Nephron progenitor cell (in vitro differentiated cells): Measurements from ENCODE around the gene KCNT1.

Experiments
- DNase-seq: peaks from one replicate; pipeline ENCODE4 v3.0.0; 2021
- H3K27ac Mint-ChIP-seq: 2 replicates; pipeline ENCODE4 v1.8.0; 2021; ENCODE audit warnings: mild to moderate bottlenecking, moderate library complexity, mixed read lengths
- H3K27me3 Mint-ChIP-seq: 2 replicates; pipeline ENCODE4 v1.8.0; 2021; ENCODE audit warnings: mild to moderate bottlenecking, low read depth, mixed read lengths; ENCODE audit not compliant: poor library complexity
- H3K36me3 Mint-ChIP-seq: 2 replicates; pipeline ENCODE4 v1.8.0; 2021; ENCODE audit warnings: low read depth, mixed read lengths
- H3K4me1 Mint-ChIP-seq: 2 replicates; pipeline ENCODE4 v1.8.0; 2021; ENCODE audit warnings: mixed read lengths
- H3K4me3 Mint-ChIP-seq: 2 replicates; pipeline ENCODE4 v1.8.0; 2021; ENCODE audit warnings: mild to moderate bottlenecking, moderate library complexity, mixed read lengths
- H3K9me3 Mint-ChIP-seq: 2 replicates; pipeline ENCODE4 v1.8.0; 2021; ENCODE audit warnings: mild to moderate bottlenecking, moderate library complexity, mixed read lengths
- TF ChIP-seq, protein P1 (sequence below): fragments of 200-600 bp; sonication (generic); IDR thresholded peaks from 2 replicates; pipeline ENCODE4 v1.5.0; 2021; ENCODE audit warnings: antibody characterized with exemption

The KCNT1 gene

GRCh38 chr9:135716045-135716444 lies 14.1 kb downstream of the KCNT1 start:
- Mint-ChIP-seq H3K36me3 (no peaks in the 10 kb centered on the region), H3K27me3 (peaks cover 77% of the 10 kb centered on the region), H3K4me1 (no peaks in the 10 kb centered on the region), H3K9me3 (no peaks in the 10 kb centered on the region), H3K4me3 (no peak overlapping the region), H3K27ac (no peak overlapping the region)
- TF ChIP-seq, protein P1, sequence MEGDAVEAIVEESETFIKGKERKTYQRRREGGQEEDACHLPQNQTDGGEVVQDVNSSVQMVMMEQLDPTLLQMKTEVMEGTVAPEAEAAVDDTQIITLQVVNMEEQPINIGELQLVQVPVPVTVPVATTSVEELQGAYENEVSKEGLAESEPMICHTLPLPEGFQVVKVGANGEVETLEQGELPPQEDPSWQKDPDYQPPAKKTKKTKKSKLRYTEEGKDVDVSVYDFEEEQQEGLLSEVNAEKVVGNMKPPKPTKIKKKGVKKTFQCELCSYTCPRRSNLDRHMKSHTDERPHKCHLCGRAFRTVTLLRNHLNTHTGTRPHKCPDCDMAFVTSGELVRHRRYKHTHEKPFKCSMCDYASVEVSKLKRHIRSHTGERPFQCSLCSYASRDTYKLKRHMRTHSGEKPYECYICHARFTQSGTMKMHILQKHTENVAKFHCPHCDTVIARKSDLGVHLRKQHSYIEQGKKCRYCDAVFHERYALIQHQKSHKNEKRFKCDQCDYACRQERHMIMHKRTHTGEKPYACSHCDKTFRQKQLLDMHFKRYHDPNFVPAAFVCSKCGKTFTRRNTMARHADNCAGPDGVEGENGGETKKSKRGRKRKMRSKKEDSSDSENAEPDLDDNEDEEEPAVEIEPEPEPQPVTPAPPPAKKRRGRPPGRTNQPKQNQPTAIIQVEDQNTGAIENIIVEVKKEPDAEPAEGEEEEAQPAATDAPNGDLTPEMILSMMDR = no peak
- DNase-seq = no peak

GRCh38 chr9:135717410-135717809 lies 15.4 kb downstream of the KCNT1 start:
- Mint-ChIP-seq H3K9me3 (no peaks in the 10 kb centered on the region), H3K27me3 (peaks cover 67% of the 10 kb centered on the region), H3K4me1 (no peaks in the 10 kb centered on the region), H3K4me3 (no peak overlapping the region), H3K27ac (no peak overlapping the region), H3K36me3 (no peaks in the 10 kb centered on the region)
- no peak for DNase-seq
- TF ChIP-seq, protein P1 = no peak

DNA sequence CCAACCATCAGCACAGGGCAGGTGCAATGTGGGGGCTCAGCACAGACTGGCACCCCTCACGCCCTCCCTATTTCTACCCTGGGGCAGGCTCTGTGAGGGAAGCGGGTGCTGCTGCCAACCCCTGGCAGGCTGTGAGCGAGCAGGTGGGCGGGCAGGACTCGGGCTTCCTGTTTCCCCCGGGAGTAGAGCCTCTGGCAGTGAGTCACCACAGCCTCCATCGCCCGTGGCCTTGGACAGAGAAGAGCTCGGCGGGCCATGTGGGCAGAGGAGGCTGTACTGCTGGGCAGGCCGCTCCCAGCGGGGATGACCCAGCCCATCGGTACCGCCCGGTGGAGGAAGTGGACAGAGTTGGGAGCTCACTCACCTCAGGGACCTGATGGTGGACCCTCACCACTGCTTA lies 16.6 kb downstream of the KCNT1 start:
- Mint-ChIP-seq H3K36me3 (no peaks in the 10 kb centered on the region), H3K4me3 (no peak overlapping the region), H3K27ac (no peak overlapping the region), H3K9me3 (no peaks in the 10 kb centered on the region), H3K4me1 (no peaks in the 10 kb centered on the region), H3K27me3 (peaks cover 58% of the 10 kb centered on the region)
- DNase-seq = no peak
- TF ChIP-seq, protein P1 = no peak

DNA sequence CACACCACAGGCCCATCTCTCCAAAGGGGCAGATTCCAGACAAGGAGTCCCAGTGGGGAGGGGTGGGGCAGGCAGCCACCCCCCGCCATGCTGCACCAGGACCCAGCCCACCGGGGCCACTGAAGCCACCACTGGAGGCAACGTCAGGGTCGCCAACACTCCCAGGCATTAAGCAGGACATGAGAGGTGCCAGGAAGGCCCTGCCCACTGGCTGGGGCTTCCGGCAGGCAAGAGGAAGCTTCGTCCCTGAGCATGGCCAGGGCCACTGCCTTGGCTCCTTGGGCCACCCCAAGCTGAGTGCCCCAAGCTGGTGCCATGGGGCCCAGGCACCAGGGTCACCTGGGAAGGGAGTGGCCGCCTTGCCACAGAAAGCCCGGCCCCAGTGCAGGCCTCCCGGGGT lies 17.5 kb downstream of the KCNT1 start:
- H3K4me3 Mint-ChIP-seq = no peak overlapping the region
- peaks cover 51% of the 10 kb centered on the region for H3K27me3 Mint-ChIP-seq
- H3K27ac Mint-ChIP-seq = no peak overlapping the region
- DNase-seq = no peak
- H3K4me1 Mint-ChIP-seq = no peaks in the 10 kb centered on the region
- TF ChIP-seq, protein P1 = no peak
- H3K36me3 Mint-ChIP-seq = no peaks in the 10 kb centered on the region
- no peaks in the 10 kb centered on the region for H3K9me3 Mint-ChIP-seq

DNA sequence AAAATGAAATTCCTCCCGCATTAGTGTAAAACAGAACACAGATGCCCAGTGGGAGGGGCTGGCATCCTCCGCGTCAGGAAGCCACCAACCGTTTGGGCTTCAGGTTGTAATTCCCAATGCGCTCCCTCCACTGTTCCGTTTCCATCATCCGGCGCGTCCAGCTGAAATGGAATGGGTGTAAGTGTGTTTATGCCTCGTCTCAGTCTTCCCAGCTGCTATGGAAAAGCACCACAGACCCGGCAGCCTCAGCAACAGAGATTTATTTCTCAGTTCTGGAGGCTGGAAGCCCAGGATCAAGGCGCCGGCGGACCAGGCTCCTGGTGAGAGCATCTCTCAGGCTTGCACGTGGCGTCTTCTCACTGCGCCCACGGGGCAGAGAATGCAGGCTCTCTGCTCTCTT lies 20.4 kb downstream of the KCNT1 start:
- no peak overlapping the region for H3K27ac Mint-ChIP-seq
- H3K9me3 Mint-ChIP-seq = no peaks in the 10 kb centered on the region
- H3K36me3 Mint-ChIP-seq = no peaks in the 10 kb centered on the region
- peaks cover 30% of the 10 kb centered on the region for H3K27me3 Mint-ChIP-seq
- peaks cover 5% of the 10 kb centered on the region for H3K4me1 Mint-ChIP-seq
- H3K4me3 Mint-ChIP-seq = no peak overlapping the region
- no peak for DNase-seq
- TF ChIP-seq, protein P1 = no peak

DNA sequence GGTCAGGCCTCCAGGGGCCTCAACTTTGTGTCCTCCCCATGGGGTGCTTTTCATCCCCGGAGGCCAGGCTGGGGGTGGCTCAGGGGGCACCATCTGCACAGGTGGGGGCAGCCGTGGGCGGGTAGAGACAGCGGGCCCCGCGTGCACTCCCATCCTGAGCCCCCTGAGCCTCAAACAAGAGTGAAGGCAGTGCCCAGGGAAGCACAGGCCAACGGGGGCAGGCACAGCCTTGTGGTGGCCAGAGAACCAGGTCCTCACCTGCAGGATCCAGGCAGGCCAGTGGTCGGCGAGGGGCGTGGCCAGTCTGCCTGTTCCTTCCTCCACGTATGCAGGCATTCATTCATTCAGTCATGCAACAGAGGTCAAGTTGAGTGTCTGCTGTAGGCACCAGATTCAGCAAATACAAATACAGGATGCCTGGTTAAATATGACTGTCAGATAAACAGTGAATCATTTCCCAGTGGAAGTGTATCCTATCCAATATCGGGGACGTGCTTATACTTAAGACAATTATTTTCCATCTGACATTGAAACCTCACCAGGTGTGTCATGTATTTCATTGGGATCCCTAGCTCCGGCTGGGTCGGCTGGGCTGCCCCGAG lies 22.3 kb downstream of the KCNT1 start:
- H3K9me3 Mint-ChIP-seq = peaks cover 4% of the 10 kb centered on the region
- H3K27ac Mint-ChIP-seq = no peak overlapping the region
- TF ChIP-seq, protein P1 = no peak
- DNase-seq = no peak
- H3K4me3 Mint-ChIP-seq = no peak overlapping the region
- H3K27me3 Mint-ChIP-seq = peaks cover 30% of the 10 kb centered on the region
- H3K36me3 Mint-ChIP-seq = no peaks in the 10 kb centered on the region
- H3K4me1 Mint-ChIP-seq = peaks cover 5% of the 10 kb centered on the region
